K562 (cell line): Measurements from ENCODE around the gene CHD2. TPM values are rescaled to one million over a fixed set of nuclear protein-coding genes. Genes with fewer than 3 reads are reported as not detected.
A peak's percentile ranks its signal among the peaks of the same experiment; 100 is the strongest.

Experiments
- CCAR2 ChIP-seq: fragments of 200-400 bp; formaldehyde crosslinking; IDR thresholded peaks from 2 replicates; pipeline ENCODE4 v1.6.1; 2017; ENCODE audit warnings: mild to moderate bottlenecking, low read depth, low read length
- CCNT2 ChIP-seq: IDR thresholded peaks from 2 replicates; pipeline ENCODE4 v1.6.1; 2011; ENCODE audit warnings: borderline replicate concordance, low read depth, mild to moderate bottlenecking, moderate library complexity, mixed read lengths, low read length; ENCODE audit not compliant: insufficient read length; ENCODE audit errors: extremely low read depth
- CHAMP1 ChIP-seq: fragments of 450-650 bp; IDR thresholded peaks from 2 replicates; pipeline ENCODE4 v1.6.1; 2016; ENCODE audit warnings: mild to moderate bottlenecking
- FOXO4 ChIP-seq: fragments of 450-650 bp; formaldehyde crosslinking; IDR thresholded peaks from 2 replicates; pipeline ENCODE4 v1.4.0; 2020; ENCODE audit warnings: mild to moderate bottlenecking, moderate library complexity
- GABPA ChIP-seq: fragments of 200-800 bp; sonication (Bioruptor generic); conservative IDR thresholded peaks from 2 replicates; pipeline ENCODE4 v1.6.1; 2016; ENCODE audit warnings: low read depth, missing genetic modification characterization, missing compliant biosample characterization
- HDAC1 ChIP-seq, 2 experiments: fragments of 450-650 bp; IDR thresholded peaks; 2 replicates each; pipeline ENCODE4 v1.6.1; 2016 to 2017; ENCODE audit warnings: inconsistent platforms in 1 of 2, mild to moderate bottlenecking in 1 of 2, moderate library complexity in 1 of 2
- JUND ChIP-seq, 2 experiments: IDR thresholded peaks; 2 replicates in 1 of 2; 3 replicates in 1 of 2; pipeline ENCODE4 v1.6.1; 2011; ENCODE audit warnings: borderline replicate concordance in 2 of 2, low read depth in 2 of 2, low read length in 2 of 2, improper control_type of control experiment in 1 of 2, missing biosample characterization in 1 of 2, missing genetic modification characterization in 1 of 2, missing genetic modification reagents in 1 of 2
- KLF6 ChIP-seq: fragments of 250-450 bp; sonication (Bioruptor Pico); IDR thresholded peaks from 2 replicates; pipeline ENCODE4 v1.4.0; 2020; ENCODE audit warnings: mild to moderate bottlenecking, moderate library complexity, borderline replicate concordance
- MLLT1 ChIP-seq, 2 experiments: fragments of 450-650 bp; IDR thresholded peaks; 2 replicates each; pipeline ENCODE4 v1.6.1; 2016
- RBM15 ChIP-seq: fragments of 200-400 bp; formaldehyde crosslinking; IDR thresholded peaks from 2 replicates; pipeline ENCODE4 v1.6.1; 2018; ENCODE audit warnings: mild to moderate bottlenecking, low read length, moderate library complexity; ENCODE audit not compliant: insufficient read depth
- TCF7L2 ChIP-seq: fragments of 150-350 bp; IDR thresholded peaks from 2 replicates; pipeline ENCODE4 v1.6.1; 2016; ENCODE audit warnings: low read depth, mild to moderate bottlenecking, low read length, moderate library complexity
- THRA ChIP-seq: fragments of 450-650 bp; IDR thresholded peaks from 2 replicates; pipeline ENCODE4 v1.6.1; 2017; ENCODE audit warnings: mild to moderate bottlenecking, moderate library complexity
- ZNF217 ChIP-seq: sonication (generic); formaldehyde crosslinking; IDR thresholded peaks from 2 replicates; pipeline ENCODE4 v1.8.0; 2022; ENCODE audit warnings: mild to moderate bottlenecking, missing genetic modification reagents
- ZNF282 ChIP-seq: sonication (generic); formaldehyde crosslinking; IDR thresholded peaks from 2 replicates; pipeline ENCODE4 v1.8.1; 2023; ENCODE audit warnings: missing genetic modification reagents
- ZNF436 ChIP-seq: fragments of 250-450, 450-650 bp; sonication (Bioruptor Pico); formaldehyde crosslinking; IDR thresholded peaks from 2 replicates; pipeline ENCODE4 v1.7.0; 2020; ENCODE audit warnings: mild to moderate bottlenecking
- ZNF77 ChIP-seq: fragments of 250-450 bp; sonication (Bioruptor Pico); IDR thresholded peaks from 2 replicates; pipeline ENCODE4 v1.5.0; 2020
- polyA plus RNA-seq, 8 experiments: library from polyadenylated mRNA; depleted of rRNA in 4 of 8; stranded (reverse) in 5 of 8; unstranded in 3 of 8; fragments of >200 nt; fragmentation: Nextera tagmentation in 2 of 8; fragmentation: Illumina TruSeq in 1 of 8; extraction: Ambion mirVana in 2 of 8; extraction: Trizol in 1 of 8; gene quantifications; 2 replicates each; pipeline versions ENCODE4 v1.2.1 to v1.2.3, GENCODE V29; 2011 to 2014; ENCODE audit warnings: inconsistent platforms in 1 of 8, missing spikeins in 1 of 8
- total RNA-seq, 7 experiments: library from RNA; depleted of rRNA in 6 of 7; stranded (reverse); fragments of >200 nt in 6 of 7; fragmentation: Illumina TruSeq in 2 of 7; extraction: Trizol in 2 of 7; gene quantifications; 2 replicates each; pipeline versions ENCODE4 v1.2.1 to v1.2.3, GENCODE V29; 2011 to 2021; ENCODE audit warnings: low replicate concordance in 1 of 7

CHD2 gene
- total and polyA plus RNA-seq, 9 of the 15 experiments (the other 6 are each of a cell fraction or from before 2014, with no cell fraction given), result 38.9 to 70.8 (median 56.2) TPM

- no peak for TF ChIP-seq FOXO4 (CRISPR knock-in tag)
- TF ChIP-seq RBM15, result no peak
- no peak for TF ChIP-seq ZNF77 (CRISPR knock-in tag)
- TF ChIP-seq TCF7L2, result no peak
- 0 out of 2 replicates have a peak, but pooled peaks have one; percentile 21 for TF ChIP-seq CHAMP1
- peak; percentile 87 for TF ChIP-seq GABPA (tag)
- no peak for TF ChIP-seq THRA
- TF ChIP-seq ZNF282, result no peak
- TF ChIP-seq MLLT1 (IDR thresholded peaks at IDR 0.05), result peak; percentile 98
- peak in 1 of 2 experiments; percentile 51; a peak in 1 of 4 replicates for TF ChIP-seq HDAC1 (IDR thresholded peaks at IDR 0.05)
- TF ChIP-seq ZNF217, result no peak
- TF ChIP-seq CCAR2, result no peak
- 0 out of 2 replicates have a peak, but pooled peaks have one; percentile 36 for TF ChIP-seq ZNF436 (CRISPR knock-in tag)
- 0 out of 2 replicates have a peak, but pooled peaks have one; percentile 10 for TF ChIP-seq JUND (IDR thresholded peaks at IDR 0.05; ENCODE audit: borderline replicate concordance, low read depth, low read length)
- TF ChIP-seq JUND (tag; IDR thresholded peaks at IDR 0.05; ENCODE audit: borderline replicate concordance, low read depth, low read length), result peak; percentile 15; the same call in 1 of the 3 replicates
- TF ChIP-seq KLF6 (CRISPR knock-in tag), result no peak
- no peak for TF ChIP-seq CCNT2
Measured at GRCh38 chr15:92899948-92900730, at the start of gene CHD2 (continued).
